PC-3 (cell line): Measurements from ENCODE around the gene LCE2A.

Source experiments
- CTCF ChIP-seq: fragments of 300-600 bp; sonication (generic); conservative IDR thresholded peaks from 2 replicates; pipeline ENCODE4 v1.5.1; 2017; ENCODE audit warnings: antibody characterized with exemption, low read depth, mild to moderate bottlenecking, low read length
- EZH2phosphoT487 ChIP-seq: fragments of 300-600 bp; sonication (generic); IDR thresholded peaks from 2 replicates; pipeline ENCODE4 v1.6.1; 2018; ENCODE audit warnings: mild to moderate bottlenecking, antibody characterized with exemption, low read length, borderline replicate concordance

GRCh38 chr1:152667648-152668047 lies 30.5 kb upstream of the LCE2A start:
- no peak for TF ChIP-seq CTCF
- TF ChIP-seq EZH2phosphoT487: no peak
